ENCODE data around the gene PTS.

DNA sequence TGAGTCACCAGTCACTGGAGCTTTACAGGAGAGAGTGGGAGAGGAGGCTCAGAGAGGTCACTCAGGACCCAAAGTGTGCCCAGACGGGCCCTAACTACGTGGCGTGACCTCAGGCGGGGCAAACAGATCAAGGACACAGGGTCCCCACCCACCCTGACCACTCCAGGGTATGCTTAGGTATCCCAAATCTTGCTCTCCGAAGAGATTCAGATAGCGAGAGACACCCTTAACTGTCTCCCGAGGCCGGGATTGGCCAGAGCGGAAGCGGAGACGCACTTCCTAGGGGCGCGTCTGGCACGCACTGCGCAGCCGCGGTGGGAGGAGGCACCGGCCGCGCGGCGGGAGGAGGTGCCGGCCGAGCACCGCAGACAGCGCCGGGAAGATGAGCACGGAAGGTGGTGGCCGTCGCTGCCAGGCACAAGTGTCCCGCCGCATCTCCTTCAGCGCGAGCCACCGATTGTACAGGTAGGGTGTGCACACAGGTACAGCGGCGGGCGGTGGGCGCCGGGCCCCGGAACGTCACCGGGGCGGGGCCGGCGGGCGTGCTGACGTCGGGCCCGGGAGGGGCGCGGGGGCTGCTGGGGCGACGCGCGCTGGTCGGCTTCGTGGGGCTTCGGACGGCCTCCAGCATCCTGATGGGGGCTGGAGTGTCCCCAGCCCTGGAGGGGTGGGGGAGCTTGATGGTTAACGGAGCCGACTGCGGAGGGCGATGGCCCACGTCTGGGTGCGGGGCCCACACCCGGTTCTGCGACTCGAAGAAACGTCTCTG is at the start of gene PTS:
- TF ChIP-seq POLR2AphosphoS5 (IDR thresholded peaks at IDR 0.05) (peak; percentile 98), EZH2 (IDR thresholded peaks at IDR 0.05; ENCODE audit: borderline replicate concordance, insufficient read depth, low read length, poor library complexity, severe bottlenecking) (no peak), EP300 (conservative IDR thresholded peaks at IDR 0.05; ENCODE audit: poor library complexity, severe bottlenecking) (peak; percentile 73), REST (IDR thresholded peaks at IDR 0.05; ENCODE audit: borderline replicate concordance) (no peak)
- TF ChIP-seq, protein P1, sequence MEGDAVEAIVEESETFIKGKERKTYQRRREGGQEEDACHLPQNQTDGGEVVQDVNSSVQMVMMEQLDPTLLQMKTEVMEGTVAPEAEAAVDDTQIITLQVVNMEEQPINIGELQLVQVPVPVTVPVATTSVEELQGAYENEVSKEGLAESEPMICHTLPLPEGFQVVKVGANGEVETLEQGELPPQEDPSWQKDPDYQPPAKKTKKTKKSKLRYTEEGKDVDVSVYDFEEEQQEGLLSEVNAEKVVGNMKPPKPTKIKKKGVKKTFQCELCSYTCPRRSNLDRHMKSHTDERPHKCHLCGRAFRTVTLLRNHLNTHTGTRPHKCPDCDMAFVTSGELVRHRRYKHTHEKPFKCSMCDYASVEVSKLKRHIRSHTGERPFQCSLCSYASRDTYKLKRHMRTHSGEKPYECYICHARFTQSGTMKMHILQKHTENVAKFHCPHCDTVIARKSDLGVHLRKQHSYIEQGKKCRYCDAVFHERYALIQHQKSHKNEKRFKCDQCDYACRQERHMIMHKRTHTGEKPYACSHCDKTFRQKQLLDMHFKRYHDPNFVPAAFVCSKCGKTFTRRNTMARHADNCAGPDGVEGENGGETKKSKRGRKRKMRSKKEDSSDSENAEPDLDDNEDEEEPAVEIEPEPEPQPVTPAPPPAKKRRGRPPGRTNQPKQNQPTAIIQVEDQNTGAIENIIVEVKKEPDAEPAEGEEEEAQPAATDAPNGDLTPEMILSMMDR (IDR thresholded peaks at IDR 0.05; ENCODE audit: poor library complexity, severe bottlenecking): peak; percentile 6
